Keratinocyte (primary cell): ENCODE data around the gene NLRC5. TPM values are rescaled to one million over a fixed set of nuclear protein-coding genes. Genes with fewer than 3 reads are reported as not detected.

ENCODE experiments used
- DNase-seq: peaks from one replicate; pipeline ENCODE4 v3.0.0-alpha.2; 2011; ENCODE audit warnings: low read depth, missing footprints, low spot score
- FAIRE-seq: peaks from 2 replicates; lab custom pipeline; 2011; peaks lifted over from hg19 to GRCh38; lab: Jason Lieb, UNC
- H2AFZ ChIP-seq: 2 replicates; pipeline ENCODE4 v1.6.0; 2012; ENCODE audit warnings: low read length, control low read depth, inconsistent platforms; ENCODE audit not compliant: control insufficient read depth
- H3K27ac ChIP-seq: 2 replicates; pipeline ENCODE4 v1.5.1; 2011; ENCODE audit warnings: low read length; ENCODE audit not compliant: control insufficient read depth, insufficient read depth
- H3K27me3 ChIP-seq: 3 replicates; pipeline ENCODE4 v1.6.0; 2011; ENCODE audit warnings: low read length; ENCODE audit not compliant: control insufficient read depth, insufficient read depth; ENCODE audit errors: extremely low read depth
- H3K36me3 ChIP-seq, 2 experiments: 2 replicates in 1 of 2; 3 replicates in 1 of 2; pipeline ENCODE4 v1.5.1; 2011; ENCODE audit warnings: low read length in 2 of 2, mild to moderate bottlenecking in 1 of 2; ENCODE audit not compliant: control insufficient read depth in 2 of 2, insufficient read depth in 2 of 2; ENCODE audit errors: extremely low read depth in 1 of 2
- H3K4me1 ChIP-seq: 3 replicates; pipeline ENCODE4 v1.5.1; 2011; ENCODE audit warnings: low read length; ENCODE audit not compliant: control insufficient read depth, insufficient read depth; ENCODE audit errors: extremely low read depth
- H3K4me2 ChIP-seq: 3 replicates; pipeline ENCODE4 v1.6.0; 2011; ENCODE audit warnings: low read depth, low read length; ENCODE audit not compliant: control insufficient read depth, insufficient read depth; ENCODE audit errors: extremely low read depth
- H3K4me3 ChIP-seq, 3 experiments: fragments of 200-600 bp in 1 of 3; sonication (generic) in 1 of 3; 2 replicates in 2 of 3; 3 replicates in 1 of 3; pipeline ENCODE4 v1.5.1; 2011 to 2016; ENCODE audit warnings: low read length in 3 of 3, mild to moderate bottlenecking in 3 of 3, control low read depth in 2 of 3, inconsistent platforms in 1 of 3, low read depth in 1 of 3, mixed read lengths in 1 of 3, mixed run types in 1 of 3, moderate library complexity in 1 of 3; ENCODE audit not compliant: control insufficient read depth in 2 of 3, insufficient read depth in 2 of 3; ENCODE audit errors: extremely low read depth in 1 of 3
- H3K79me2 ChIP-seq: 2 replicates; pipeline ENCODE4 v1.6.0; 2012; ENCODE audit warnings: low read length; ENCODE audit not compliant: control insufficient read depth, insufficient read depth
- H3K9ac ChIP-seq: 3 replicates; pipeline ENCODE4 v1.6.0; 2011; ENCODE audit warnings: low read length; ENCODE audit not compliant: control insufficient read depth, insufficient read depth; ENCODE audit errors: extremely low read depth
- H3K9me1 ChIP-seq: 3 replicates; pipeline ENCODE4 v1.6.0; 2011; ENCODE audit warnings: low read length; ENCODE audit not compliant: control insufficient read depth, insufficient read depth; ENCODE audit errors: extremely low read depth
- H3K9me3 ChIP-seq: 2 replicates; pipeline ENCODE4 v1.5.1; 2012; ENCODE audit warnings: low read depth, low read length; ENCODE audit not compliant: control insufficient read depth
- H4K20me1 ChIP-seq: 3 replicates; pipeline ENCODE4 v1.6.0; 2011; ENCODE audit warnings: low read length; ENCODE audit not compliant: control insufficient read depth, insufficient read depth; ENCODE audit errors: extremely low read depth
- EZH2 ChIP-seq: IDR thresholded peaks from one replicate; pipeline ENCODE4 v1.6.1; 2012; ENCODE audit warnings: inconsistent platforms, mild to moderate bottlenecking, low read length, moderate library complexity
- dilution Hi-C: fragments of 300-500 bp; cut with MboI; formaldehyde crosslinking; loops from one replicate; pipeline ENCODE4 v1.7.0; 2020; ENCODE audit warnings: low sequenced_read_pairs; ENCODE audit not compliant: extremely low pct_ligation_motif_present
- polyA plus RNA-seq, 5 experiments: library from polyadenylated mRNA; depleted of rRNA in 3 of 5; stranded (reverse) in 3 of 5; stranded (forward) in 1 of 5; unstranded in 1 of 5; fragments of >200 nt; gene quantifications; 1 replicate in 1 of 5; 2 replicates in 3 of 5; 3 replicates in 1 of 5; pipeline versions ENCODE4 v1.2.1 to v1.2.3, GENCODE V29; 2011 to 2012; ENCODE audit warnings: missing spikeins in 2 of 5, low read depth in 1 of 5, low replicate concordance in 1 of 5
- TF ChIP-seq, protein P1 (sequence below), 3 experiments: IDR thresholded peaks in 1 of 3; conservative IDR thresholded peaks in 1 of 3; optimal IDR thresholded peaks in 1 of 3; 2 replicates in 2 of 3; 3 replicates in 1 of 3; pipeline versions ENCODE3 to v1.5.1; 2011; ENCODE audit warnings: low read length in 3 of 3, mild to moderate bottlenecking in 3 of 3, moderate library complexity in 2 of 3, control low read depth in 1 of 3, inconsistent platforms in 1 of 3; ENCODE audit not compliant: insufficient read depth in 2 of 3; ENCODE audit errors: extremely low read depth in 1 of 3

NLRC5 gene
- polyA plus RNA-seq, 1 donor (not counting 4 experiments of a cell fraction or from before 2014, with no cell fraction given), result 7.8 TPM

DNA sequence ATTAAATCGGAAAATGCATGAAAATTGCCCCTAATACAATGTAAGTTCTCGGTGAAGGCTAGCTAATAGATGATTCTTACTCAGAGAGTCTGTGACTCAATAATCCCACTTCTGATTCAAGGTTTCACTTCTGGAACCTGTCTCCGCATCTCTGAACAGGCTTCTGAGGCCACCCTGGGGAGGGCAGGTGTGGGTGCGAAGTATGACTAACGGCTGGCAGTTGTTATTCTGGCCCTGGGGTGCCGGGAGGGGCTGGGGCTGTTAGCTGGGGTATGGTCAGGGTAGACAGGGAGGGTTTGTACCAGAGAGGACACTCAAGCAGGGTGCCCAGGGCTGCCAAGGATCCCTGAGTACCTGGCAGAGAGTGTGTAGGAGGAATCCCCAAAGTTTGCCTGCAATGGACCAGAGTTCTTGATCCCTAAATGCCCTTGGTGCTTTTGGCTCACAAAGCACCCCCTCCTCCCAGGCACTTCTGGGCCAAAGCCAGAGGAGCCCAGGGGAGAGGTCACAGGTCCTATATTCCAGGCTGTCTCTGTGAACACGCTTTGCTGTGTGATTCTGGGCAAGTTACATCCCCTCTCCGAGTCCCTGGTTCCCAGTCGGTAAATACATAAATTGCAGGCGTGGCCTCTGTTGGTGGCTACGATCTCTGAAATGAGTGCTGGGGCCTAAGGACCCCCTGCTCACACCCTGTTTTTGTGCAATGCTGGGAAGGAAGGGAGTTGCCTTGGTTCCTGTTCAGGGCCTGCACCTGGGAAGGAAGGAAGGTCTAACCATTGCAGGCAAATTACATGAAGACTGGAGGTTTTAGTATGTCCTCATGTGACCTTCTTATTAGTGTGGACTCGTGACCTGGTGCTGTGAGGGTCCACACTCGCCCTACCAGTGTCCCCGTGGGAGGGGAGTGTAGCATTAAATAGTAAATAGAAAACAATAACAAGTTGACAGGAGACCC, 53.1 kb downstream of the NLRC5 start:
- dilution Hi-C loops, result no loop called here
- H2AFZ ChIP-seq, result no peak overlapping the region
- H3K9ac ChIP-seq, result no peak overlapping the region
- H3K79me2 ChIP-seq, result no peaks in the 10 kb centered on the region
- H3K9me3 ChIP-seq, result peaks cover 1% of the 10 kb centered on the region
- no peaks in the 10 kb centered on the region for H3K27me3 ChIP-seq
- peak overlapping the region; percentile 45 for H3K4me2 ChIP-seq
- H3K4me3 ChIP-seq, result no peak overlapping the region
- no peaks in the 10 kb centered on the region for H3K9me1 ChIP-seq
- no peak for DNase-seq
- H3K4me1 ChIP-seq, result peaks cover 12% of the 10 kb centered on the region
- no peaks in the 10 kb centered on the region for H4K20me1 ChIP-seq
- TF ChIP-seq, protein P1, sequence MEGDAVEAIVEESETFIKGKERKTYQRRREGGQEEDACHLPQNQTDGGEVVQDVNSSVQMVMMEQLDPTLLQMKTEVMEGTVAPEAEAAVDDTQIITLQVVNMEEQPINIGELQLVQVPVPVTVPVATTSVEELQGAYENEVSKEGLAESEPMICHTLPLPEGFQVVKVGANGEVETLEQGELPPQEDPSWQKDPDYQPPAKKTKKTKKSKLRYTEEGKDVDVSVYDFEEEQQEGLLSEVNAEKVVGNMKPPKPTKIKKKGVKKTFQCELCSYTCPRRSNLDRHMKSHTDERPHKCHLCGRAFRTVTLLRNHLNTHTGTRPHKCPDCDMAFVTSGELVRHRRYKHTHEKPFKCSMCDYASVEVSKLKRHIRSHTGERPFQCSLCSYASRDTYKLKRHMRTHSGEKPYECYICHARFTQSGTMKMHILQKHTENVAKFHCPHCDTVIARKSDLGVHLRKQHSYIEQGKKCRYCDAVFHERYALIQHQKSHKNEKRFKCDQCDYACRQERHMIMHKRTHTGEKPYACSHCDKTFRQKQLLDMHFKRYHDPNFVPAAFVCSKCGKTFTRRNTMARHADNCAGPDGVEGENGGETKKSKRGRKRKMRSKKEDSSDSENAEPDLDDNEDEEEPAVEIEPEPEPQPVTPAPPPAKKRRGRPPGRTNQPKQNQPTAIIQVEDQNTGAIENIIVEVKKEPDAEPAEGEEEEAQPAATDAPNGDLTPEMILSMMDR (optimal IDR thresholded peaks at IDR 0.05 in 1 of 3, IDR thresholded peaks at IDR 0.05 in 1 of 3, conservative IDR thresholded peaks at IDR 0.05 in 1 of 3; ENCODE audit: extremely low read depth in 1 of 3, insufficient read depth in 2 of 3, low read length in 3 of 3), result peak in 1 of 3 experiments; percentile 7
- TF ChIP-seq EZH2, result no peak
- H3K27ac ChIP-seq, result no peak overlapping the region
- FAIRE-seq, result peak; percentile 41
- H3K36me3 ChIP-seq, result peaks cover 5 to 6% of the 10 kb centered on the region in 2 experiments

- no peak overlapping the region for H3K4me2 ChIP-seq
- no peak for FAIRE-seq
- H3K9me3 ChIP-seq, result peaks cover 1% of the 10 kb centered on the region
- H3K27me3 ChIP-seq, result no peaks in the 10 kb centered on the region
- no peaks in the 10 kb centered on the region for H3K79me2 ChIP-seq
- H4K20me1 ChIP-seq, result no peaks in the 10 kb centered on the region
- H3K4me1 ChIP-seq, result peaks cover 12% of the 10 kb centered on the region
- DNase-seq, result no peak
- no peak overlapping the region for H3K9ac ChIP-seq
- dilution Hi-C loops, result no loop called here
- no peak for TF ChIP-seq EZH2
- TF ChIP-seq, protein P1 (optimal IDR thresholded peaks at IDR 0.05 in 1 of 3, IDR thresholded peaks at IDR 0.05 in 1 of 3, conservative IDR thresholded peaks at IDR 0.05 in 1 of 3; ENCODE audit: extremely low read depth in 1 of 3, insufficient read depth in 2 of 3, low read length in 3 of 3), result no peak
- H2AFZ ChIP-seq, result no peak overlapping the region
- H3K9me1 ChIP-seq, result no peaks in the 10 kb centered on the region
- peaks cover 5 to 6% of the 10 kb centered on the region in 2 experiments for H3K36me3 ChIP-seq
- H3K27ac ChIP-seq, result no peak overlapping the region
- H3K4me3 ChIP-seq, result no peak overlapping the region
These were observed 53.9 kb downstream of the NLRC5 start for GRCh38 chr16:57043248-57043647.
